Measurements from ENCODE around the gene KCNB1. TPM values are rescaled to one million over a fixed set of nuclear protein-coding genes. Genes with fewer than 3 reads are reported as not detected.

Gene KCNB1
- total RNA-seq, 1 experiment from 2014 or later: 0.68 TPM

DNA sequence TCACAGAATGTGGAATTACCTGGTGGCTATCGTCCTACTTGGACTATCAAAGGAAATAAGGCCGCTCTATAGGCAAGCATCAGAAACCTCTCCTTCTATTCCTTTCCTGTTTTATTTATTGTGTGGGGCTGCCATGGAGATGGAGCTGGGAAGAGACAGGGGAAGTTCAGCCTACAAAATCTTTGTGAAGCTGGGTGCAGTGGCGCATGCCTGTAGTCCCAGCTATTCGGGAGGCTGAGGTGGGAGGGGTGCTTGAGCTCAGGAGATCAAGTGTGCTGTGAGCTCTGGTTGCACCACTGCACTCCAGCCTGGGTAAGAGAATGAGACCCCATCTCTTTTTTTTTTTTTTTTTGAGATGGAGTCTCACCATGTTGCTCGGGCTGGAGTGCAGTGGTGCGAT lies 60.3 kb downstream of the KCNB1 start:
- no peaks in the 10 kb centered on the region for H3K36me3 Mint-ChIP-seq (ENCODE audit: insufficient read depth in 1 of 3, low read depth in 3 of 3)
- Histone ChIP-seq H2BK12ac (ENCODE audit: insufficient read length, low read depth, low read length) (no peak overlapping the region), H3K9ac (ENCODE audit: extremely low read depth, insufficient read length, low read length) (no peak overlapping the region), H3K9me3 (ENCODE audit: control insufficient read depth, low read depth, low read length) (no peaks in the 10 kb centered on the region), H3K14ac (ENCODE audit: insufficient read depth, low read length) (no peak overlapping the region), H3K79me1 (ENCODE audit: insufficient read depth, low read depth, low read length, poor library complexity, severe bottlenecking) (no peaks in the 10 kb centered on the region), H3K27me3 (ENCODE audit: insufficient read depth, low read length) (no peaks in the 10 kb centered on the region), H3K4ac (ENCODE audit: low read depth, low read length) (no peak overlapping the region), H3T11ph (ENCODE audit: low read length) (no peak overlapping the region), H2BK5ac (ENCODE audit: insufficient read length, low read length) (no peak overlapping the region), H3K4me2 (ENCODE audit: insufficient read depth, insufficient read length, low read length) (no peak overlapping the region), H2AFZ (ENCODE audit: low read length) (no peak overlapping the region), H4K5ac (ENCODE audit: insufficient read length, low read depth, low read length) (no peak overlapping the region), H3K18ac (ENCODE audit: insufficient read length, low read depth, low read length) (no peak overlapping the region), H4K8ac (replicated peaks; ENCODE audit: insufficient read length, low read depth, low read length) (no peak overlapping the region), H3K23ac (ENCODE audit: insufficient read length, low read depth, low read length) (no peak overlapping the region), H4K20me1 (ENCODE audit: control insufficient read depth, insufficient read depth, insufficient read length) (no peaks in the 10 kb centered on the region), H3K4me1 (ENCODE audit: insufficient read depth, low read length) (no peaks in the 10 kb centered on the region), H3K79me2 (ENCODE audit: insufficient read depth, low read length) (no peaks in the 10 kb centered on the region), H3K56ac (ENCODE audit: insufficient read length, low read depth, low read length) (no peak overlapping the region), H4K91ac (ENCODE audit: insufficient read length, low read depth, low read length) (no peak overlapping the region), H3K23me2 (ENCODE audit: insufficient read length, low read depth, low read length, poor library complexity, severe bottlenecking) (no peaks in the 10 kb centered on the region), H2BK20ac (ENCODE audit: low read depth, low read length, poor library complexity, severe bottlenecking) (no peak overlapping the region), H3K27ac (ENCODE audit: insufficient read length, low read depth, low read length) (no peak overlapping the region), H2AK5ac (ENCODE audit: insufficient read length, low read length) (no peak overlapping the region), H2BK120ac (ENCODE audit: low read depth, low read length, poor library complexity, severe bottlenecking) (no peak overlapping the region), H2BK15ac (ENCODE audit: low read depth, low read length) (no peak overlapping the region)
- H3K27me3 Mint-ChIP-seq (ENCODE audit: low read depth): peaks cover 5% of the 10 kb centered on the region
- WGBS (ENCODE audit: extremely low coverage, insufficient read length, low lambda C conversion rate): no CpG with 5 or more reads among the region's 6 CpGs
- no peak for DNase-seq
- no peak overlapping the region for H3K4me3 Mint-ChIP-seq
- H3K27ac Mint-ChIP-seq: no peak overlapping the region
- no peaks in the 10 kb centered on the region for H3K9me3 Mint-ChIP-seq
- TF ChIP-seq, protein P1, sequence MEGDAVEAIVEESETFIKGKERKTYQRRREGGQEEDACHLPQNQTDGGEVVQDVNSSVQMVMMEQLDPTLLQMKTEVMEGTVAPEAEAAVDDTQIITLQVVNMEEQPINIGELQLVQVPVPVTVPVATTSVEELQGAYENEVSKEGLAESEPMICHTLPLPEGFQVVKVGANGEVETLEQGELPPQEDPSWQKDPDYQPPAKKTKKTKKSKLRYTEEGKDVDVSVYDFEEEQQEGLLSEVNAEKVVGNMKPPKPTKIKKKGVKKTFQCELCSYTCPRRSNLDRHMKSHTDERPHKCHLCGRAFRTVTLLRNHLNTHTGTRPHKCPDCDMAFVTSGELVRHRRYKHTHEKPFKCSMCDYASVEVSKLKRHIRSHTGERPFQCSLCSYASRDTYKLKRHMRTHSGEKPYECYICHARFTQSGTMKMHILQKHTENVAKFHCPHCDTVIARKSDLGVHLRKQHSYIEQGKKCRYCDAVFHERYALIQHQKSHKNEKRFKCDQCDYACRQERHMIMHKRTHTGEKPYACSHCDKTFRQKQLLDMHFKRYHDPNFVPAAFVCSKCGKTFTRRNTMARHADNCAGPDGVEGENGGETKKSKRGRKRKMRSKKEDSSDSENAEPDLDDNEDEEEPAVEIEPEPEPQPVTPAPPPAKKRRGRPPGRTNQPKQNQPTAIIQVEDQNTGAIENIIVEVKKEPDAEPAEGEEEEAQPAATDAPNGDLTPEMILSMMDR (conservative IDR thresholded peaks at IDR 0.05): no peak
- H3K4me1 Mint-ChIP-seq: peaks cover 0 to 2% of the 10 kb centered on the region in 2 experiments; a peak in 2 of 4 replicates

All from H9 (cell line).